Neuron (in vitro differentiated cells): ENCODE results near the gene FOCAD.

ENCODE experiments used
- H2AFZ ChIP-seq: one replicate; pipeline ENCODE4 v1.6.1; 2013; ENCODE audit warnings: low read depth, mild to moderate bottlenecking, inconsistent platforms, low read length, moderate library complexity
- H3K27me3 ChIP-seq: one replicate; pipeline ENCODE4 v1.6.1; 2013; ENCODE audit warnings: low read length; ENCODE audit not compliant: insufficient read depth
- H3K36me3 ChIP-seq: one replicate; pipeline ENCODE4 v1.6.1; 2013; ENCODE audit warnings: low read length; ENCODE audit not compliant: insufficient read depth
- H3K4me1 ChIP-seq: one replicate; pipeline ENCODE4 v1.6.1; 2013; ENCODE audit warnings: low read length; ENCODE audit not compliant: insufficient read depth
- H3K4me3 ChIP-seq: 2 replicates; pipeline ENCODE4 v1.5.1; 2013; ENCODE audit warnings: mild to moderate bottlenecking, low read length, moderate library complexity
- H3K9me3 ChIP-seq: one replicate; pipeline ENCODE4 v1.6.1; 2013; ENCODE audit warnings: low read length

Gene FOCAD, protein sequence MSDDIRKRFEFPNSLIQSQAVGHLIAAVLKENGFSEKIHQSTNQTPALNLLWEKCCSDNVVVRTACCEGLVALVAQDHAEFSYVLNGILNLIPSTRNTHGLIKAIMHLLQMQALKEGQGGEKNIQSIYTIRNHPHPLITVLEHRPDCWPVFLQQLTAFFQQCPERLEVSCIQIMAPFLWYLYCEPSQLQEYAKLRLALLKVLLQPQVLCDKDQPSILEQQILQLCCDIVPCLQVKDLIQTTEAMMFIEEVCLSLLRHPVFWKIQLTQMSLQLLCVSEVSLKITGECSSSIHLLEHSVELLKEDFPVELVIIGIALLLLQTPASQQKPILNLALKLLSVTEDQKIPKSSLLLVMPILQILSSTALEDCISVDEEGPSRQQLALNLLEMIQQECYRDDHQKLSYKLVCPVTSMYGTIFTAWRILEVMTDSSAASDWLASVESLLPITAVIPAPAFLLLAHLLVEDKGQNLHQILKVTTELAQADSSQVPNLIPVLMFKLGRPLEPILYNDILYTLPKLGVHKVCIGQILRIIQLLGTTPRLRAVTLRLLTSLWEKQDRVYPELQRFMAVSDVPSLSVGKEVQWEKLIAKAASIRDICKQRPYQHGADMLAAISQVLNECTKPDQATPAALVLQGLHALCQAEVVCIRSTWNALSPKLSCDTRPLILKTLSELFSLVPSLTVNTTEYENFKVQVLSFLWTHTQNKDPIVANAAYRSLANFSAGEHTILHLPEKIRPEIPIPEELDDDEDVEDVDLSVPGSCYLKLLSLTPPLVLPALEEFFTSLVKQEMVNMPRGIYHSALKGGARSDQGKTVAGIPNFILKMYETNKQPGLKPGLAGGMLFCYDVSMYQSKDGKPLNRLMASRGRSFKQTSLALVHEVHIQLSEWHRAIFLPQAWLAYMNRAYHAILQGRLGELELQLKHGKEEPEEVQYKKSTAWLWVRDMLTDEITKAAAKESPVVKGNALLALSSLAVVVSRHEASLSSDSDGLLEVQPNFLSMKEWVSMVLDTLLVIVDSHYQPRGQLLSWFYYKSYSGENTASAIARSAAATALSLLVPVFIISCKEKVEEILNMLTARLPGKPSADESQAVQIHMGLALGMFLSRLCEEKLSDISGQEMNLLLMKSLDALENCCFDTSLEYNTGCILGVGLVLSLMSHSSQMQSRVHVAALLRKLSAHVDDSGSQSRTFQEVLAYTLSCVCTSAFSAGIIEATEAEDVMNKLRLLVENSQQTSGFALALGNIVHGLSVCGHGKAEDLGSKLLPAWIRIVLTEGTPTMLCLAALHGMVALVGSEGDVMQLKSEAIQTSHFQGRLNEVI (N-terminal part only)

DNA sequence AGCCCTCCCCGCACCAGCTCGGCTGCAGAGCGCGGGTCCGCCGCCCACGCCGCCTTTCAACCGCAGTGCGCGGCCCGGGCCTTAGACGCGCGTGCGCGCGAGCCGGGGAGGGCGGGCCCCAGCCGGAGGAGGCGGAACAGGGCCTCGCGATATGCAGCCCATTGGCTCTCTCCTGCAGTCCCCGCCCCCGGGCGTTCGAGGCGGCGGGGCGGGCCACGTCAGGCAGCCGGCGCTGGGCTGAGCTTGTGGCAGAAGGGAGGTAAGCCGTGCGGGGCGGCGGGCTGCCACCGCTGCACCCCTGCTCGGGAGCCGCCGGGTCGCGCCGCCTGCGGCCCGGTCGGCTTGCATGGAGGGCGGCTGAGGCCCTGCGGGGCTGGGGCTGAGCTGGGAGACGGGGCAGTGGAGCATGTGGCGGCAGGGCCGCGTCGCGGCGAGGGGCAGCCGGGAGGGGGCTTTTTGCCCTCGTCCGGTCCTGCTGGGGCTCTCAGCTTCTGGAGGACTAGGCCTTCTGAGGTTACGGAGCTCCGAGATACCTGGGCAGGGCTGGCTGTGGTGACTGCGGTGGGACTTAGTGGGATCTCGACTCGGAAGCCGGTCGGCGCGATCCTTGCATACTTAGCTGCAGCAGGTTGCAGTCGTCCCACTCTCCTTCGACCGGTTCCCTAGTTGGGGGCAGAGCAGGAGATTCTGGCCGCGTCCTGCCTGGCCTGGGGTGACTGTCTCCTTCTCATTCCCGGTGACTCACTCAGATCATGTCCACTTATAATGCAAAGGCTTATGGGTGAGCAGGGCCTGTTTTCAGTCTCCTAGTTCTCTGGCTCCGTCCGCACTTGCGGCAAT lies at the start of gene FOCAD:
TSS of gene FOCAD (plus strand) at position 225 of the 840 bp plus-strand sequence. CDS start 31,095 bp downstream, outside the sequence.
- Histone ChIP-seq H3K9me3 (no peaks in the 10 kb centered on the region), H3K4me1 (peaks cover 20% of the 10 kb centered on the region), H3K36me3 (no peaks in the 10 kb centered on the region), H3K27me3 (no peaks in the 10 kb centered on the region), H2AFZ (peak within 1 kb of the TSS; percentile 85), H3K4me3 (peak within 1 kb of the TSS; percentile 89)

- Histone ChIP-seq H3K36me3 (no peaks in the 10 kb centered on the region), H3K4me1 (peaks cover 4% of the 10 kb centered on the region), H3K9me3 (no peaks in the 10 kb centered on the region), H3K27me3 (no peaks in the 10 kb centered on the region), H2AFZ (no peak overlapping the region), H3K4me3 (no peak overlapping the region)
These were observed 49.2 kb upstream of the FOCAD start for GRCh38 chr9:20634895-20635294.

- no peak overlapping the region for H2AFZ ChIP-seq
- no peaks in the 10 kb centered on the region for H3K9me3 ChIP-seq
- H3K4me3 ChIP-seq, result no peak overlapping the region
- no peaks in the 10 kb centered on the region for H3K36me3 ChIP-seq
- no peaks in the 10 kb centered on the region for H3K4me1 ChIP-seq
- H3K27me3 ChIP-seq, result no peaks in the 10 kb centered on the region
These were observed 47.1 kb upstream of the FOCAD start for GRCh38 chr9:20636888-20637440.

- no peaks in the 10 kb centered on the region for H3K9me3 ChIP-seq
- no peak overlapping the region for H3K4me3 ChIP-seq
- no peaks in the 10 kb centered on the region for H3K36me3 ChIP-seq
- H2AFZ ChIP-seq, result no peak overlapping the region
- no peaks in the 10 kb centered on the region for H3K27me3 ChIP-seq
- H3K4me1 ChIP-seq, result no peaks in the 10 kb centered on the region
These were observed 43.5 kb upstream of the FOCAD start for GRCh38 chr9:20640331-20641187.

- no peaks in the 10 kb centered on the region for H3K9me3 ChIP-seq
- H3K4me1 ChIP-seq, result no peaks in the 10 kb centered on the region
- H3K4me3 ChIP-seq, result no peak overlapping the region
- H2AFZ ChIP-seq, result no peak overlapping the region
- no peaks in the 10 kb centered on the region for H3K27me3 ChIP-seq
- H3K36me3 ChIP-seq, result no peaks in the 10 kb centered on the region
These were observed 42.0 kb upstream of the FOCAD start for GRCh38 chr9:20642045-20642444.

DNA sequence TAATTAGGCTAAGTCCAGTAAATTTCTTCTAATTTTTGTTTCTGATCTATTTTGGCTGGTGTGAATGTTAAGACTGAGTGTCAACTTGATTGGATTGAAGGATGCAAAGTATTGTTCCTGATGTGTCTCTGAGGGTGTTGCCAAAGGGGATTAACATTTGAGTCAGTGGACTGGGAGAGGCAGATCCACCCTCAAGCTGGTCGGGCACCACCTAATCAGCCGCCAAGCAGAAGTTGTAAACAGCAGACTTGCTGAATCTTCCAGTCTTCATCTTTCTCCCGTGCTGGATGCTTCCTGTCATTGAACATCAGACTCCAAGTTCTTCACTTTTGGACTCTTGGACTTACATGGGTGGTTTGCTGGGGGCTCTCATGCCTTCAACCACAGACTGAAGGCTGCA lies 40.4 kb upstream of the FOCAD start:
- Histone ChIP-seq H3K4me3 (no peak overlapping the region), H3K4me1 (no peaks in the 10 kb centered on the region), H3K36me3 (no peaks in the 10 kb centered on the region), H3K27me3 (no peaks in the 10 kb centered on the region), H2AFZ (no peak overlapping the region), H3K9me3 (no peaks in the 10 kb centered on the region)

DNA sequence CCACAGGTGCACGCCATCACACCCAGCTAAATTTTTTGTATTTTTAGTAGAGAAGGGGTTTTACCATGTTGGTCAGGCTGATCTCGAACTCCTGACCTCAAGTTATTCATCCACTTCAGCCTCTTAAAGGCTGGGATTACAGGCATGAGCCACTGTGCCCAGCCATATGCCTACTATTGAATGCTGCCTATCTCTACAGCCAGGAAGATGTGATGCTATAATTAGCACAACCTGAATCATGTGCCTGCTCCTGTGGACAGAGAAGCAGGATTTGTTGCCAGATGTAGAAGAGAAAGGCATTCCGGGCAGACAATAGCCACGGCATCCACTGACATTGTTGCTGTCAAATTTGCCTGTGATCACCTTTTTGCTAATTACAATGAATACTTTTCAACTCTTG lies 37.4 kb upstream of the FOCAD start:
- no peaks in the 10 kb centered on the region for H3K4me1 ChIP-seq
- H3K4me3 ChIP-seq, result no peak overlapping the region
- no peaks in the 10 kb centered on the region for H3K9me3 ChIP-seq
- no peaks in the 10 kb centered on the region for H3K27me3 ChIP-seq
- no peak overlapping the region for H2AFZ ChIP-seq
- H3K36me3 ChIP-seq, result no peaks in the 10 kb centered on the region

- H3K9me3 ChIP-seq, result no peaks in the 10 kb centered on the region
- no peak overlapping the region for H2AFZ ChIP-seq
- no peaks in the 10 kb centered on the region for H3K36me3 ChIP-seq
- no peak overlapping the region for H3K4me3 ChIP-seq
- H3K4me1 ChIP-seq, result no peaks in the 10 kb centered on the region
- H3K27me3 ChIP-seq, result no peaks in the 10 kb centered on the region
These were observed 34.7 kb upstream of the FOCAD start for GRCh38 chr9:20649381-20649780.

- H3K36me3 ChIP-seq, result no peaks in the 10 kb centered on the region
- no peaks in the 10 kb centered on the region for H3K9me3 ChIP-seq
- H2AFZ ChIP-seq, result no peak overlapping the region
- no peak overlapping the region for H3K4me3 ChIP-seq
- no peaks in the 10 kb centered on the region for H3K4me1 ChIP-seq
- no peaks in the 10 kb centered on the region for H3K27me3 ChIP-seq
These were observed 33.7 kb upstream of the FOCAD start for GRCh38 chr9:20650313-20650712.

DNA sequence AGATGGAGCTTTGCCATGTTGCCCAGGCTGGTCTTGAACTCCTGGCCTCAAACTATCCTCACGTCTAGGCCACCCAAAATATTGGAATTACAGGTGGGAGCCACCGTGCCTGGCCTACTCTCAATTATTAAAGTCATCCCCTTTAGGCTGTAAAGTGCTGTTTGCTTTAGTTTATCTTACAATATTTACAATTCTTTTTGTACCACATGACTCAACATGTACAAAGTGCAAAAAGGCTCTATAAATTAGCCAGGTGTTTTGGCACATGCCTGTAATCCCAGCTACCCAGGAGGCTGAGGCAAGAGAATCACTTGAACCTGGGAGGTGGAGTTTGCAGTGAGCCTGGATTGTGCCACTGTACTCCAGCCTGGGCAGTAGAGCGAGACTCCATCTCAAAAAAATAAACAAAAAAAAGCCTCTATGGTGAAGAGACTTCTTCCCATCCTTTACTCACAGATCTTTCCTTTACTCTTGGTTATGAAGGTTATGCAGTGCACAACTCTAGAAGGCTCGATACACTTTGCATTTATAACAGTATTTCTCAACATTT lies 33.2 kb upstream of the FOCAD start:
- no peak overlapping the region for H2AFZ ChIP-seq
- no peak overlapping the region for H3K4me3 ChIP-seq
- no peaks in the 10 kb centered on the region for H3K36me3 ChIP-seq
- H3K9me3 ChIP-seq, result no peaks in the 10 kb centered on the region
- H3K4me1 ChIP-seq, result no peaks in the 10 kb centered on the region
- no peaks in the 10 kb centered on the region for H3K27me3 ChIP-seq

DNA sequence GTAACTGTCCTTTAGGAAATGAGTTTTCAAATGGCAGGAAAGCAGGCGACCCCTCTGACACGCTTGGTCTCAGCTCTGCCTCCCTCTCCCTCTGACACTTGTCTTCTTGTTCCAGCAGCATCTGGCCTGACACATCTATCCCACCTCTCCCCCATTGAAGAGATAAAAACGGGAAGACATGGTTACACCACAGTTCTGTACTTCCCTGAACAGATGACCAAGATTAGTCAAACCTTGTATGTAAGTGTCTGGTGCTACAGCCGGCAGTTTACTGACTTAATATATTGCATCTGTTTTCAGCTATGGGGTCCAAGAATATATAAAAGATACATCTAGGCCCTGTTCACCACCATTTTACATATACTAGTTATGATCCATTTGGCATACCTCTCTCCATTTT lies 32.1 kb upstream of the FOCAD start:
- no peaks in the 10 kb centered on the region for H3K4me1 ChIP-seq
- H3K9me3 ChIP-seq, result no peaks in the 10 kb centered on the region
- H3K4me3 ChIP-seq, result no peak overlapping the region
- no peaks in the 10 kb centered on the region for H3K27me3 ChIP-seq
- no peak overlapping the region for H2AFZ ChIP-seq
- no peaks in the 10 kb centered on the region for H3K36me3 ChIP-seq
